ENCODE results near the gene ZFYVE26. TPM values are rescaled to one million over a fixed set of nuclear protein-coding genes. Genes with fewer than 3 reads are reported as not detected.
"Not testable (repeated sequence)": the region's sequence is repeated elsewhere in the genome, so short reads cannot be mapped to it uniquely, and the experiment has no call there.

ZFYVE26 gene
- total RNA-seq, 1 donor from 2014 or later, result 15.2 TPM

GRCh38 chr14:67835596-67835995, 19.2 kb upstream of the ZFYVE26 start:
- no peaks in the 10 kb centered on the region for H3K27me3 Mint-ChIP-seq (ENCODE audit: insufficient read depth)
- H3K4me3 Mint-ChIP-seq, result no peak overlapping the region
- intact Hi-C loops (cut with micrococcal nuclease), result loop anchor here (5.0 kb wide), 1 partner anchor 97 kb away; no protein-coding TSS in a partner anchor
- no peak for DNase-seq (ENCODE audit: low spot score)
- no peak overlapping the region for H3K27ac Mint-ChIP-seq
- no peaks in the 10 kb centered on the region for H3K4me1 Mint-ChIP-seq (ENCODE audit: low read depth)
- H3K9me3 Mint-ChIP-seq, result no peaks in the 10 kb centered on the region
- H3K36me3 Mint-ChIP-seq (ENCODE audit: low read depth), result peaks cover 3% of the 10 kb centered on the region

GRCh38 chr14:67833403-67833802, 17.0 kb upstream of the ZFYVE26 start:
- Mint-ChIP-seq H3K27me3 (ENCODE audit: insufficient read depth) (no peaks in the 10 kb centered on the region), H3K4me1 (ENCODE audit: low read depth) (no peaks in the 10 kb centered on the region), H3K27ac (no peak overlapping the region), H3K9me3 (no peaks in the 10 kb centered on the region), H3K36me3 (ENCODE audit: low read depth) (peaks cover 6% of the 10 kb centered on the region), H3K4me3 (no peak overlapping the region)
- intact Hi-C loops (cut with micrococcal nuclease), result no loop called here
- no peak for DNase-seq (ENCODE audit: low spot score)

- Mint-ChIP-seq H3K27me3 (ENCODE audit: insufficient read depth) (no peaks in the 10 kb centered on the region), H3K9me3 (no peaks in the 10 kb centered on the region), H3K4me1 (ENCODE audit: low read depth) (no peaks in the 10 kb centered on the region), H3K36me3 (ENCODE audit: low read depth) (peaks cover 17% of the 10 kb centered on the region), H3K4me3 (no peak overlapping the region), H3K27ac (no peak overlapping the region)
- intact Hi-C loops (cut with micrococcal nuclease), result loop anchor here (2.0 kb wide), 1 partner anchor 222 kb away; no protein-coding TSS in a partner anchor
- DNase-seq (ENCODE audit: low spot score), result no peak
Measured at GRCh38 chr14:67831113-67831512, 14.7 kb upstream of the ZFYVE26 start.

- Mint-ChIP-seq H3K4me3 (peak overlapping the region; percentile 92), H3K4me1 (ENCODE audit: low read depth) (peaks cover 34% of the 10 kb centered on the region), H3K36me3 (ENCODE audit: low read depth) (peaks cover under 1% of the 10 kb centered on the region), H3K27me3 (ENCODE audit: insufficient read depth) (no peaks in the 10 kb centered on the region), H3K9me3 (no peaks in the 10 kb centered on the region), H3K27ac (no peak overlapping the region)
- intact Hi-C loops (cut with micrococcal nuclease), result no loop called here
- no peak for DNase-seq (ENCODE audit: low spot score)
Measured at GRCh38 chr14:67821121-67821520, 4.7 kb upstream of the ZFYVE26 start.

GRCh38 chr14:67820428-67820971, 4.1 kb upstream of the ZFYVE26 start:
- no peaks in the 10 kb centered on the region for H3K36me3 Mint-ChIP-seq (ENCODE audit: low read depth)
- no peak for DNase-seq (ENCODE audit: low spot score)
- peak overlapping the region; percentile 89 for H3K27ac Mint-ChIP-seq
- no peaks in the 10 kb centered on the region for H3K9me3 Mint-ChIP-seq
- peak overlapping the region; percentile 92 for H3K4me3 Mint-ChIP-seq
- intact Hi-C loops (cut with micrococcal nuclease), result no loop called here
- no peaks in the 10 kb centered on the region for H3K27me3 Mint-ChIP-seq (ENCODE audit: insufficient read depth)
- H3K4me1 Mint-ChIP-seq (ENCODE audit: low read depth), result peaks cover 40% of the 10 kb centered on the region

GRCh38 chr14:67819563-67820421, 3.4 kb upstream of the ZFYVE26 start, which contains the start of gene RAD51B:
Gene RAD51B, plus strand, starts transcription at chr14:67819779.
- Mint-ChIP-seq H3K27ac (peak within 1 kb of the TSS; percentile 89), H3K36me3 (ENCODE audit: low read depth) (peaks cover 2% of the 10 kb centered on the region), H3K4me3 (peak within 1 kb of the TSS; percentile 92), H3K4me1 (ENCODE audit: low read depth) (peaks cover 47% of the 10 kb centered on the region), H3K9me3 (no peaks in the 10 kb centered on the region), H3K27me3 (ENCODE audit: insufficient read depth) (no peaks in the 10 kb centered on the region)
- peak; percentile 83 for DNase-seq (ENCODE audit: low spot score)
- intact Hi-C loops (cut with micrococcal nuclease), result loop anchor here (1.0 to 5.0 kb wide), 6 partner anchors 142 to 1948 kb away; partner anchors contain the start of genes ACTN1, ARG2, DCAF5 and GPHN

GRCh38 chr14:67818476-67818875, 2.1 kb upstream of the ZFYVE26 start:
- DNase-seq (ENCODE audit: low spot score), result not testable (repeated sequence)
- intact Hi-C loops (cut with micrococcal nuclease), result loop anchor here (5.0 kb wide), 5 partner anchors 141 to 1949 kb away; partner anchors contain the start of genes ACTN1, DCAF5, GPHN and SRSF5

GRCh38 chr14:67817750-67818438, 1.5 kb upstream of the ZFYVE26 start:
- peak overlapping the region; percentile 64 for H3K27ac Mint-ChIP-seq
- no peaks in the 10 kb centered on the region for H3K27me3 Mint-ChIP-seq (ENCODE audit: insufficient read depth)
- no peaks in the 10 kb centered on the region for H3K9me3 Mint-ChIP-seq
- H3K4me3 Mint-ChIP-seq, result peak overlapping the region; percentile 92
- DNase-seq (ENCODE audit: low spot score), result no peak
- peaks cover 5% of the 10 kb centered on the region for H3K36me3 Mint-ChIP-seq (ENCODE audit: low read depth)
- peaks cover 49% of the 10 kb centered on the region for H3K4me1 Mint-ChIP-seq (ENCODE audit: low read depth)
- intact Hi-C loops (cut with micrococcal nuclease), result loop anchor here (2.0 to 5.0 kb wide), 7 partner anchors 141 to 1949 kb away; partner anchors contain the start of genes ACTN1, DCAF5, GPHN and PALS1

More at GRCh38 chr14:67818476-67818875, 2.1 kb upstream of the ZFYVE26 start:
- peak overlapping the region; percentile 92 for H3K4me3 Mint-ChIP-seq
- H3K9me3 Mint-ChIP-seq; H3K27me3 Mint-ChIP-seq (ENCODE audit: insufficient read depth); H3K36me3 Mint-ChIP-seq (ENCODE audit: low read depth): not testable (repeated sequence)
- H3K27ac Mint-ChIP-seq, result peak overlapping the region; percentile 64
- peaks cover 49% of the 10 kb centered on the region for H3K4me1 Mint-ChIP-seq (ENCODE audit: low read depth)

GRCh38 chr14:67815573-67816225, 691 bp downstream of the ZFYVE26 start:
- H3K9me3 Mint-ChIP-seq, result no peaks in the 10 kb centered on the region
- peak overlapping the region; percentile 90 for H3K27ac Mint-ChIP-seq
- peaks cover 45% of the 10 kb centered on the region for H3K4me1 Mint-ChIP-seq (ENCODE audit: low read depth)

GRCh38 chr14:67814821-67815220, 1.6 kb downstream of the ZFYVE26 start:
- Mint-ChIP-seq H3K4me3 (peak overlapping the region; percentile 90), H3K36me3 (ENCODE audit: low read depth) (peaks cover 13% of the 10 kb centered on the region), H3K27me3 (ENCODE audit: insufficient read depth) (no peaks in the 10 kb centered on the region), H3K9me3 (no peaks in the 10 kb centered on the region), H3K4me1 (ENCODE audit: low read depth) (peaks cover 39% of the 10 kb centered on the region), H3K27ac (peak overlapping the region; percentile 16)
- intact Hi-C loops (cut with micrococcal nuclease), result loop anchor here (5.0 kb wide), 5 partner anchors 138 to 1952 kb away; partner anchors contain the start of genes ACTN1, DCAF5, GPHN and SRSF5
- no peak for DNase-seq (ENCODE audit: low spot score)

More at GRCh38 chr14:67815573-67816225, 691 bp downstream of the ZFYVE26 start:
- H3K27me3 Mint-ChIP-seq (ENCODE audit: insufficient read depth), result no peaks in the 10 kb centered on the region
- H3K36me3 Mint-ChIP-seq (ENCODE audit: low read depth), result peaks cover 9% of the 10 kb centered on the region
- DNase-seq (ENCODE audit: low spot score), result no peak
- intact Hi-C loops (cut with micrococcal nuclease), result loop anchor here (1.0 to 5.0 kb wide), 12 partner anchors 120 to 1952 kb away; partner anchors contain the start of genes ACTN1, DCAF5, EIF2S1 and ERH
- H3K4me3 Mint-ChIP-seq, result peak overlapping the region; percentile 90

- Mint-ChIP-seq H3K9me3 (no peaks in the 10 kb centered on the region), H3K4me3 (no peak overlapping the region), H3K27ac (no peak overlapping the region), H3K4me1 (ENCODE audit: low read depth) (no peaks in the 10 kb centered on the region), H3K36me3 (ENCODE audit: low read depth) (peaks cover 38% of the 10 kb centered on the region), H3K27me3 (ENCODE audit: insufficient read depth) (no peaks in the 10 kb centered on the region)
- intact Hi-C loops (cut with micrococcal nuclease), result no loop called here
- DNase-seq (ENCODE audit: low spot score), result no peak
Measured at GRCh38 chr14:67806246-67806645, 10.1 kb downstream of the ZFYVE26 start.

GRCh38 chr14:67800743-67801142, 15.6 kb downstream of the ZFYVE26 start:
- H3K9me3 Mint-ChIP-seq, result no peaks in the 10 kb centered on the region
- H3K4me3 Mint-ChIP-seq, result no peak overlapping the region
- H3K27me3 Mint-ChIP-seq (ENCODE audit: insufficient read depth), result no peaks in the 10 kb centered on the region
- DNase-seq (ENCODE audit: low spot score), result no peak
- no peaks in the 10 kb centered on the region for H3K4me1 Mint-ChIP-seq (ENCODE audit: low read depth)
- peaks cover 41% of the 10 kb centered on the region for H3K36me3 Mint-ChIP-seq (ENCODE audit: low read depth)
- intact Hi-C loops (cut with micrococcal nuclease), result no loop called here
- H3K27ac Mint-ChIP-seq, result no peak overlapping the region

Data from activated T-helper 1 cell treated with anti-CD3 and anti-CD28 coated beads, Interleukin-12 subunit alpha, Interleukin-12 subunit beta, Interleukin-2, Interleukin-4 antibody, amounts not matched to agents 30 ng/mL and 10 ng/mL and 1 ng/mL, durations not matched to agents 14 hours and 24 hours and 36 hours (primary cell).